Measurements from ENCODE around the gene WDR1.

DNA sequence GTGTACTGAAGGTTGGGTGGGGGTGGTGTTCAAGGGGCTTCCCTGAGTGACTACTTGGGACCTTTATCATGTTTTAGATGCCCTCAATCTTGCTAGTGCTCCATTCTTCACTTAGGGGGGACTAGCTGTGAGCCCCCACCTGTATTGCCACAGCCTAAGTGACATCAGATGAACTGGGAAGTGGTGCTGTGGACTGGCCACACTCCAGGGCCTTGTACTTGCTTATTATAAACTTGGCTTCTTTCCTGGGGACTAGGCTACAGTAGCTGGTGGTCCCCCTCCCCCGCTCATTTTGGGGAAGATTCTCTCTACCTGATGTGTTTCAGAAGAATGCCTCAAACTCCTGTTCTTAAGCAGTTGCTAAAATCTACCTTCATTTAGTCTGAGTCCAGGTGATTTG lies 46.7 kb upstream of the WDR1 start:
- TF ChIP-seq, protein P1, sequence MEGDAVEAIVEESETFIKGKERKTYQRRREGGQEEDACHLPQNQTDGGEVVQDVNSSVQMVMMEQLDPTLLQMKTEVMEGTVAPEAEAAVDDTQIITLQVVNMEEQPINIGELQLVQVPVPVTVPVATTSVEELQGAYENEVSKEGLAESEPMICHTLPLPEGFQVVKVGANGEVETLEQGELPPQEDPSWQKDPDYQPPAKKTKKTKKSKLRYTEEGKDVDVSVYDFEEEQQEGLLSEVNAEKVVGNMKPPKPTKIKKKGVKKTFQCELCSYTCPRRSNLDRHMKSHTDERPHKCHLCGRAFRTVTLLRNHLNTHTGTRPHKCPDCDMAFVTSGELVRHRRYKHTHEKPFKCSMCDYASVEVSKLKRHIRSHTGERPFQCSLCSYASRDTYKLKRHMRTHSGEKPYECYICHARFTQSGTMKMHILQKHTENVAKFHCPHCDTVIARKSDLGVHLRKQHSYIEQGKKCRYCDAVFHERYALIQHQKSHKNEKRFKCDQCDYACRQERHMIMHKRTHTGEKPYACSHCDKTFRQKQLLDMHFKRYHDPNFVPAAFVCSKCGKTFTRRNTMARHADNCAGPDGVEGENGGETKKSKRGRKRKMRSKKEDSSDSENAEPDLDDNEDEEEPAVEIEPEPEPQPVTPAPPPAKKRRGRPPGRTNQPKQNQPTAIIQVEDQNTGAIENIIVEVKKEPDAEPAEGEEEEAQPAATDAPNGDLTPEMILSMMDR (IDR thresholded peaks at IDR 0.05; ENCODE audit: insufficient read depth, low read length, poor library complexity, severe bottlenecking): no peak
- TF ChIP-seq EZH2phosphoT487 (conservative IDR thresholded peaks at IDR 0.05; ENCODE audit: low read length): no peak

Data from SU-DHL-6 (cell line).